GM19463 (cell line): ENCODE results near the gene OR51D1.

Source experiments
- ATAC-seq: cut with Tn5 transposase; IDR thresholded peaks from one replicate; pipeline ENCODE4 v1.9.1; 2021; ENCODE audit warnings: mild to moderate bottlenecking, moderate library complexity; ENCODE audit not compliant: unreplicated experiment

Gene OR51D1

DNA sequence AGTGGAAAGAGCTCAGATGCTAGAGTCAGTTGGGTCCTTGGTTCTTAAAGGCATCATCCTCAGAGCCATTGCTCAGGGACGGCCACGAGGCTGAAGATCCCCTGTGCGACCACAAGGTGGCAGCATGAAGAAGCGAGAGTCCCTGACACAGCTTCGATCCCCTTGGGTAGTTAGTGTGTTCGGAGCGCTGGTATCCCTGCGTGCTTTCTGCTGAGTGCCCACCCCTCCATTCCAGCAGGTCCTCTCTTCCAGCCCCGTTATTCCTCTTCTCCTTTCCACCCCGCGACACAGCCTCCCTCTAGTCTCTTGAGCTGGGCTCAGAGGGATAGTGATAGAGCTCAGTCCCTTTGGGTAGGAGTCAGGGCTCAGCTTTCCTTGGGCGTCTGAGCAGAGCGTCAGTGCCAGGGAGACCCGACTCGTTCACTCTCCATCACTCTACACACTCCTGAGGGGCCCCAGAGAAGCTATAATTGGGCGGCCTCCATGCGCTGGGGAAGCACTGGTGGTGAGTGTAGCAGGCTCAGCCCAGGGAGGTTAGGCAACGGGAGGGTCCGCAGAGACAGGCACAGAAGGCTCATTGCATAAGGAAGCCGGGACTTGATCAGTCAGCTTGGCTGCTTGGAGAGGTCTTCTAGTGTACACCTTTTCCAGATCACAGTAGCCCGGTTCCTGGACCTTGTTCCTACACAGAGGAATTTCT is at the start of gene OR51D1:
Gene OR51D1, plus strand, starts transcription at position 516 of the 700 bp plus-strand sequence. CDS start 2,314 bp downstream, outside the sequence.
- peak; percentile 97 for ATAC-seq

DNA sequence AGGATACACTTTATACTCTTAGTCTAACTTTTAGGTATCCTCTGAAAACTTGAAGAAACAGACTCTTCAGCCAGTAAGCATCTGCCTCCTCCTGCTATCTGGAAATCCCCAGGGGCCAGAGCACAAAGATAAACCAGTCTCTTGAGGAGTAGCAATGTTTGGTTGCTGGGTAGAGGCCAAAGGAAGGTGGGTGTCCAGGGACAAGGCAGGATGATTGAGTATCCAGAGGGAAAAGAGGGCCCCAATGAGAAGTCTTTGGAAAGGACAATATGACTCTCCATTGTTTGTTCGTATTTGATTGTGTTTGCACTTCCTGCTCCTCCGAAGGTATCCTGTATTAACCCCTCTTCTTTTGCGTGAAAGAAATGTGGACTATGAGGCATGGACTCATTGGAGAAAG is 48.3 kb upstream of the OR51D1 start:
- ATAC-seq = no peak

DNA sequence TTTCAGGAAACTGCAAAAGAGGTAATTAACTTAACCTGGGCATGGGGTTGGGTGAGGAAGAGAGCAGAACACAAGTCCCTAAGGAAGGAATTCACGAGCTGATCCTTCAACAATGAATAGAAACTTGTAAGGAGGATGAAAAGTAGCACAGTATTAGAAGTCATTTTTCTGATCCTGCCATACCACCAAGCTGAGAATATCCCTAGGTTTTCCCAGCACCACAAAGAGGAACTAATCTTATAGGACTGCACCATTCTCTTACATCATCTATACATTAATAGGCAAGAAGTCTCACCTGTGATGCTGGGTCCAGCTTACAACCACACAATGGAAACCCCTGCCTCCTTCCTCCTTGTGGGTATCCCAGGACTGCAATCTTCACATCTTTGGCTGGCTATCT is 43.5 kb upstream of the OR51D1 start, which contains the start of gene OR52I1:
Gene OR52I1, plus strand, starts transcription at position 301 of the 400 bp plus-strand sequence. Its CDS starts 0 bp downstream, at position 301.
- no peak for ATAC-seq

GRCh38 chr11:4605057-4605456 is 32.2 kb upstream of the OR51D1 start:
- ATAC-seq = no peak

DNA sequence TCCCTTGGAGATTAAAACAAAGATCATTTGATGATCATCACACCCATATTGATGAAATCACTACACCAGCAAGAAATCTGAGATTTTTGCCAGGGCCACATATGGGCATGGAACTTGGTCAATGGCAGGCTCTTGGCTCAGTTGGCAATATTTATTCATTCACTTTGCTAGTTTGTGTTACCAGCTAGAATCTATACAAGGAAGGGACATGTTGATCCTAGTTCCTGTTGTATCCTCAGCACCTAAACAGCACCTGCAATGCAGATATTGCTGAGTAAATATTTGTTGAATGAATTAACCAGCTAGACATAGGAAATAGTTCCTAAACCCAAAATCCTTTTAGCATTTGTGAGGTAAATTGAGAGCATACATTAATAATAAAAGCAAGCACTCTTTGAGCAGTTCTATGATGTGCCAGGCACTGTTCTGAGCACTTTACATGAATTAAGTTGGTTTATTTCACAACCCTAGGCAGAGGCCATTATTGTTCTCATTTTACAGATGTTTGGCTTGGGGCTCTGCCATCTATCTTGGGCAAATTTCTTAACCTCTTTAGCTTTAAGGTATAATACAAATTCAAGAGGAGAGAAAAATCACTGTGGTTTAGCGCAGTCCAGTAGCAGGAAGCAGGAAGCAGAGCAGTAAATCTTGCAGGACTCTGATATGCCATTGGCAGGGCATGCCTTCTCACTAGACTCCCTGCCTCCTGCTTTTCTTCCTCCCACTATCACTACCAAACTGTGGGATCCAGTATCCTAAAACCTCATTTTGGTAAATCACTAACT is 30.9 kb upstream of the OR51D1 start:
- no peak for ATAC-seq

DNA sequence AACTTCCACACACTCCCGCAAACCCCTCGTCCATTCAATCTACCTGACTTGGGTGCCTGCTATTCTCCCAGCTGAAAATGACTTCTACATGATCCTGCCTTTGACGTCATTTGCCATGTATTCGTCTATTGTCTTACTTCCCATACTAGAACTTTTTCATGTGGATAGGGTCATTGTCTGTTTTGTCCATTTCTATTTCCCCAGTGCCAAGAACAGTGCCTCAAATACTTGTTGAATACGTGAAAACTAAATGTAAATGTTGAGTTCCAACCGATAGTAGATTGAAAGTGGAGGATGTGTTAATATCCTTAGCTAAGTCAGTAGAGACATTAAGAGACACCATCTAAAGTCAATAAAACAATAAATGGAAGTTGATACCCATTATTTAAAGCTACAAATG is 30.2 kb upstream of the OR51D1 start:
- no peak for ATAC-seq

- ATAC-seq = peak; percentile 99
These were observed 29.3 kb upstream of the OR51D1 start, which contains the start of gene TRIM68 for GRCh38 chr11:4607781-4608666. Gene TRIM68, minus strand, starts transcription at chr11:4608231. Its CDS starts 2,727 bp downstream, at chr11:4605504.

GRCh38 chr11:4610258-4610935 is 26.9 kb upstream of the OR51D1 start:
- ATAC-seq = no peak

GRCh38 chr11:4611986-4612385 is 25.3 kb upstream of the OR51D1 start:
- ATAC-seq = no peak

- no peak for ATAC-seq
These were observed 21.3 kb upstream of the OR51D1 start for GRCh38 chr11:4615856-4616444.

DNA sequence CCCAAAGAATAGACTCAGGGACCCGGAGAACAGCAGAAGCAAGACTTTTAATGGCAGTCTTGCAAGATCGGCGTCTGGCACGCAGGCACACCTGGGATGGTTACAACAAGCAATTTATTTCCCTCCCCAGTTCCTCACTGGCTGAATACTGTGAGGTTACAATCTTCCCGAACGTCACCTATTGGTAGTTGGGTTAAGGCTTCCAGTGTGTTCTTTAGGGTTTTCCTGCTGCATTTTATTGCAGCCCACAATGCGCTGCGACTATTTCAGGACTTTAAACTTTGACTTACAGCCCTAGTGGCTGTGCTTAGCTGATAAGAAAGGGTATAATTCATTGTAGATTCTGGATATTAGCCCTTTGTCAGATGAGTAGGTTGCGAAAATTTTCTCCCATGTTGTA is 17.8 kb upstream of the OR51D1 start:
- no peak for ATAC-seq

DNA sequence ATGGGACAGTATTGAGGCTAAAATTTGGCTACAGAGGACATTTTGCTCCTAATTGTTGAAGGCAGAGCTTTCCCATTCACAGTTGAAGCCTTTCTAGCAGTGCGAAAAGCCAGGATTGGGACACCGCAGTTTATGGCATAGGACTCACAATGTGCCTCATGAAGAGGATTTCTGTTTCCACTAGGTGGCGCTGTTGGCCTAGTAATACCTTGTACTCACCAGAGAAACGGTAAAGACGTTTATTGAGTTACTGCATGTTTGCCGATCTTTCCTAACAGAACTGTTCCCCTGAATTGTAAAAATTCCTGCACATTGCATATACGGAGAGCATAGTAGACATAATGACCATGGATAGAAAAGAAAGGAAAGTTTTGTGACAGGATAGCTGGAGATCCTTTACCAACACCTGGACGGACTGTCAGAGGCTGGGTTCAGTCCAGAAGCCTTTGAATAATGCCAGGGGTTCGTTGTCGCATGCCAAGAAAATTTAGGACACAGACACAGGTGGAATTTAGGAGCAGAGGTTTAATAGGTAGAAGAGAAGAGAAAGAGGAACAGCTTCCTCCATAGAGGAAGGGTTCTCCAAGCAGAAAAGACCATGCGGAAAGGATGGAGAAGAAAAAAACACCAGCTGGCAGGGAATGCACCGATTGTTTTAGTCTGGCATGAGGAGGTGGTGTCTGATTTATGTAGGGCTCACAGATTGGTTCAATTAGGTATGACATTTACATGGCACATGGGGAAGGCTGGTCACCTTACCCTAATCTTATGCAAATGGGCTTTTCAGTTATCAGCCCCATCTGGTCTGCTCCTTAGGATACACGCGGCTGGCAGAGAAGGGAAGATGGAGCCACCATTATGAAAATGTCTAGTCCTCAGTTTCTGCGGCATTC is 10.8 kb upstream of the OR51D1 start:
- ATAC-seq = no peak

GRCh38 chr11:4636136-4636535 is 1.1 kb upstream of the OR51D1 start:
- no peak for ATAC-seq

DNA sequence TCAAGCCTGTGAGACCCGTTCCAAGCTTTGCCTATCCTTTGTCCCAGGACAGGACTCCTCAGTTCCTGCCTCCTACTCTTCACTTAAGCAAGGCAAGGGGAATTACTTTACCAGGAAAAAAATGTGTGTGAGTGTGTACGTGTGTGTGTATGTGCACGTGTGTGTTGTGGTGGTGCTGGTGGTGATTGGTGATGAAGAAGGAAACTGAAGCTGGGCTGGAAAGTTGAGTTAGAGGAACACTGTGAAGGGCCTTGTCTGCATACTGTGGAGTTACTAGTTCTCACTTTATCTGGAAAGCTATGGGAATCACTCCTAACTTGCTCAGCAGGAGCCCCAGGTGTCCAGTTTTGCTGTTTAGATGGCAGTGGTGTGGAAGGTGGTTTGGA is 378 bp downstream of the OR51D1 start:
- no peak for ATAC-seq

DNA sequence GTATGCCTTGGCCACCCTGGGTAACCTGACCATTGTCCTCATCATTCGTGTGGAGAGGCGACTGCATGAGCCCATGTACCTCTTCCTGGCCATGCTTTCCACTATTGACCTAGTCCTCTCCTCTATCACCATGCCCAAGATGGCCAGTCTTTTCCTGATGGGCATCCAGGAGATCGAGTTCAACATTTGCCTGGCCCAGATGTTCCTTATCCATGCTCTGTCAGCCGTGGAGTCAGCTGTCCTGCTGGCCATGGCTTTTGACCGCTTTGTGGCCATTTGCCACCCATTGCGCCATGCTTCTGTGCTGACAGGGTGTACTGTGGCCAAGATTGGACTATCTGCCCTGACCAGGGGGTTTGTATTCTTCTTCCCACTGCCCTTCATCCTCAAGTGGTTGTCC is 2.7 kb downstream of the OR51D1 start:
- ATAC-seq = no peak

DNA sequence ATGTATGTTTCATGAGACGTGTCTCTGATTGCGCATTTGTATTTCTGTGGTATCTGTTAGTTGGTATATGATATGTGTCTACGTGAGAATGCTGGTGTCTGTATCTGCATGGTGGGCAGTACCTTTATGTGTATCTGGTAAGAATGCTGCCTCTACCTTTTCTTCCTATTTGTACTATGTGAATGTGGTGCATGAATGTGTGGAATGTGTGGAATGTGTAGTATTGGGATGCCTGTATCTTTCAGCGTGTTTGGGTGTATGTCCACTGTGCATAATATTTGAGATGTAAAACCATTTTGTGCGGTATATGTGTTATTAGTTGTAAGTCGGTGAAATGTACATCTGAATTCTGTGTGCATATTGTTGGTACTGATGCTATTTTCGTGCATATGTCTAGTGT is 4.2 kb downstream of the OR51D1 start:
- no peak for ATAC-seq

DNA sequence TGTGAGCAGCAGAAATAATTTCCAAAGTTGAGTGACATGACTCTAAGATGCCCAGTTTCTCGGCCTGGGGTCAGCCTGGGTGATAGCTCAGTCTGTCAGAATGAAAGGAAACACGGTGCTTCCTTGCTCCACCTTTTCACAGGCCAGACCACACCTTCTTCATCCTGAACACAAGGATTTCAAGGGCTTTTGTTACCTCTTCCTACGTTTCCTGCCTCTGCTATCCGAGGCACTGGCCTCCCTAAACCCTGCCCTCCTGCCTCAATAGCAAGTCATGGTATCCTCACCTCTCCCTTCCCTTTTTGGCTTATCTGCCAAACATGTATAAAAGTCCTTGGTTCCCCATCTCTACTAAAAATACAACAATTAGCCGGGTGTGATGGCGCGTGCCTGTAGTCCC is 4.8 kb downstream of the OR51D1 start:
- ATAC-seq = no peak

DNA sequence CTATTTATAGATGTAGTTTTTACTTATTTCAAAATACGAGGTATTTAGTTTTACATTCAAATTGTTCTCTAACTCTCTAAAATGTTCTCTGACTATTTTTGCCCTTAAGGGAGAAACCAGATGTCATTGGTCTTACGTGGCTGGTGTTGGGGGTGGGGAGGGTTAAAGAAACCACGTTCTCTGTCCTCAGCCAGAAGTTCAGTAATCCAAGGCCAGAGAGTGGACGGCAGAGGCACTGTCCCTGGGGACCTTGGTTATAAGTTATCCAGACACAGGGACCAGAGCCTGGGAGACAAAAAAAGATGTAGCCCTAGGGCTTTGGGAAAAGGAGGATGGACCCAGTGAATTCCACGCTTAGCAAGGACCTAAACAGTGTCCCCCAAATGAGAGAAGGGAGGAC is 5.8 kb downstream of the OR51D1 start:
- ATAC-seq = no peak

- ATAC-seq = no peak
These were observed 6.4 kb downstream of the OR51D1 start, which contains the start of gene OR51E1 for GRCh38 chr11:4643682-4644081. Gene OR51E1, plus strand, starts transcription at chr11:4643982. Its CDS starts 8,545 bp downstream, at chr11:4652527.
